CD4-positive, alpha-beta T cell treated with Interferon alpha-2 for 1 hour (primary cell): Measurements from ENCODE around the gene DOCK7.
"Not testable (repeated sequence)": the region's sequence is repeated elsewhere in the genome, so short reads cannot be mapped to it uniquely, and the experiment has no call there.

Experiments used
- DNase-seq, 2 donors: peaks; one replicate each; pipeline ENCODE4 v3.0.0-alpha.2; 2020 to 2022

The DOCK7 gene, protein sequence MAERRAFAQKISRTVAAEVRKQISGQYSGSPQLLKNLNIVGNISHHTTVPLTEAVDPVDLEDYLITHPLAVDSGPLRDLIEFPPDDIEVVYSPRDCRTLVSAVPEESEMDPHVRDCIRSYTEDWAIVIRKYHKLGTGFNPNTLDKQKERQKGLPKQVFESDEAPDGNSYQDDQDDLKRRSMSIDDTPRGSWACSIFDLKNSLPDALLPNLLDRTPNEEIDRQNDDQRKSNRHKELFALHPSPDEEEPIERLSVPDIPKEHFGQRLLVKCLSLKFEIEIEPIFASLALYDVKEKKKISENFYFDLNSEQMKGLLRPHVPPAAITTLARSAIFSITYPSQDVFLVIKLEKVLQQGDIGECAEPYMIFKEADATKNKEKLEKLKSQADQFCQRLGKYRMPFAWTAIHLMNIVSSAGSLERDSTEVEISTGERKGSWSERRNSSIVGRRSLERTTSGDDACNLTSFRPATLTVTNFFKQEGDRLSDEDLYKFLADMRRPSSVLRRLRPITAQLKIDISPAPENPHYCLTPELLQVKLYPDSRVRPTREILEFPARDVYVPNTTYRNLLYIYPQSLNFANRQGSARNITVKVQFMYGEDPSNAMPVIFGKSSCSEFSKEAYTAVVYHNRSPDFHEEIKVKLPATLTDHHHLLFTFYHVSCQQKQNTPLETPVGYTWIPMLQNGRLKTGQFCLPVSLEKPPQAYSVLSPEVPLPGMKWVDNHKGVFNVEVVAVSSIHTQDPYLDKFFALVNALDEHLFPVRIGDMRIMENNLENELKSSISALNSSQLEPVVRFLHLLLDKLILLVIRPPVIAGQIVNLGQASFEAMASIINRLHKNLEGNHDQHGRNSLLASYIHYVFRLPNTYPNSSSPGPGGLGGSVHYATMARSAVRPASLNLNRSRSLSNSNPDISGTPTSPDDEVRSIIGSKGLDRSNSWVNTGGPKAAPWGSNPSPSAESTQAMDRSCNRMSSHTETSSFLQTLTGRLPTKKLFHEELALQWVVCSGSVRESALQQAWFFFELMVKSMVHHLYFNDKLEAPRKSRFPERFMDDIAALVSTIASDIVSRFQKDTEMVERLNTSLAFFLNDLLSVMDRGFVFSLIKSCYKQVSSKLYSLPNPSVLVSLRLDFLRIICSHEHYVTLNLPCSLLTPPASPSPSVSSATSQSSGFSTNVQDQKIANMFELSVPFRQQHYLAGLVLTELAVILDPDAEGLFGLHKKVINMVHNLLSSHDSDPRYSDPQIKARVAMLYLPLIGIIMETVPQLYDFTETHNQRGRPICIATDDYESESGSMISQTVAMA (N-terminal part only)

GRCh38 chr1:62687903-62688686 is at the start of gene DOCK7:
TSS of gene DOCK7 (minus strand) at chr1:62688386. CDS start at chr1:62688264, 122 bp downstream.
- peak; percentile 31 to 55 for DNase-seq

- DNase-seq, result no peak
These were observed 47.4 kb upstream of the DOCK7 start for GRCh38 chr1:62735491-62736171.

GRCh38 chr1:62732331-62732730 is 44.1 kb upstream of the DOCK7 start:
- no peak for DNase-seq

DNA sequence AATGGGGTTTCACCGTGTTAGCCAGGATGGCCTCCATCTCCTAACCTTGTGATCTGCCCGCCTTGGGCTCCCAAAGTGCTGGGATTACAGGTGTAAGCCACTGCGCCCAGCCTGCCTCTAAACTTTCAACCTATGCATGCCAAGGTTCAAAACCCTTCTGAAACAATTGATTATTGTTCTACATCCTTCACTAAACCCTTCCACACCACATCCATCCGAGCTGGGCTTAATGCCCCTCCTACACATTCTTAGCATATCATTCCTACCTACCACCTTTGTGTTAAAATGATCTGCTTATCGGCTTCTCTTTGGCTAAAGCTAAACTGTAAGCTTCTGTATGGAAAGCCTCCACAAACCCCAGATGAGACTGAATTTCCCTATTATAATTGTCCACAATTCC is 40.8 kb upstream of the DOCK7 start:
- DNase-seq, result no peak

GRCh38 chr1:62727656-62728407 is 39.6 kb upstream of the DOCK7 start:
- DNase-seq, result no peak

- DNase-seq, result no peak
These were observed 37.8 kb upstream of the DOCK7 start for GRCh38 chr1:62726011-62726442.

GRCh38 chr1:62725255-62725654 is 37.1 kb upstream of the DOCK7 start:
- no peak for DNase-seq

- DNase-seq, result no peak
These were observed 36.2 kb upstream of the DOCK7 start for GRCh38 chr1:62724430-62724829.

DNA sequence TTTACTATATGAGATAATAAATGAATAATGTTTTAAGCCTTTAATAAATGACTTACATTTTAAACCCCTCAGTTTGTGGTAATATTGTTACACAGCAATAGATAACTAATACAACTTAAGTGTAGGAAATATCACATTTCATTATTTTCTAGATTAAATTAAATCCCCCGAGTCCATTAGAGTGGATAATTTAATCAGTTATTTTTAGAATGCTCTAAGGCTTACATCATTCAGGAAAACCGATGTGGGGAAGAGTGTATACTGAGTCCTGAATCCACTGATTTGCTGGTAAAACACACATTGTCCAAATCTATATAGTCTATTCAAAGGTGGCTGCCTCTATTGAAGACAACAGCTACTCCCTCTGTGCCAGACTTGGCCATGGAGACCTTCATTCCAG is 35.7 kb upstream of the DOCK7 start:
- no peak for DNase-seq

DNA sequence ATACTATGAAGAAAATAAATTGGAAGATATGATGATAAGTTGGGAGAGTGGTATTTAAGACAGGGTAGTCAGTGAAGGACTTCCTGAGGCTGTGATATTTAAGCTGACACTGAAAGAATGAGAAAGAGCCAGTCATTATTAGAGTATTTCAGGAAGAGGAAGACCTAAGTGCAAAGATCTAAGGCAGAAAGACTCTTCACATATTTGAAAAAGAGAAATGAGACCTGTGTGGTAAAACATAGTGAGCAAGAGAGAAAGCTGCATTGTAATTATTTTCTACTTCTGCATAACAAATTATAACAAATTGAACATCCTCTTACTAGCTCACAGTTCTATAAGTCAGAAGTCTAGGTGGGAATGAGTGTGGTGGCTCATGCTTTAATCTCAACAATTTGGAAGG is 34.6 kb upstream of the DOCK7 start:
- no peak for DNase-seq

DNA sequence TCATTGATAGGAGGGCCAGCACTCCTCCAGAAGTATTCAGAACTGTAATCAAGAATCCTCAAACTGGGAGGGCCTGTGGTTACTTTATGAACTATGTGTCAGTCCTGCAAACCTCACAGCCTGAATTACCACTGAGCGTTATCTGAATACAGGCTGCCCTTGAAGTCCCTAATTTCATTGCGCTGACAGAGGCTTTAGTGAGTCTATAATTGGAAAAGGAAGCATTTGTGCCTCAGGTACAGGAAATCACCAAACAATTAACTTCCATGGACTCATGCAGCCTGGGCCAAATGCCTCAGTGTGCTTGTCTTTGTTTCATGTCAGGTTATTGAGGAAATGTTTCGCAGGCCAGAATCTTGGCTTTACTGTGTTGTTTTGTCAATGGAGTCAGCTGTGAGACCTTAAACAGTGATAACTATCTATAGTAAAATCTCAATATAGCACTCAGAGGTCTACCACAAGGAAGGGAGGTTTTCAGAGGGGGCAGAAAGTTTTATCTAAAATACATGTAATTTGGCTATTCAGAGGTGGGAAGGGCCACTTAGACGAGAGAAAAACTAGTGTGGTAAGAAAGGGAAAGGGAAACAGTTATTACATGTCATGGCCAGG is 32.9 kb upstream of the DOCK7 start:
- DNase-seq, result no peak

- DNase-seq, result not testable (repeated sequence)
These were observed 30.2 kb upstream of the DOCK7 start for GRCh38 chr1:62718400-62718799.

DNA sequence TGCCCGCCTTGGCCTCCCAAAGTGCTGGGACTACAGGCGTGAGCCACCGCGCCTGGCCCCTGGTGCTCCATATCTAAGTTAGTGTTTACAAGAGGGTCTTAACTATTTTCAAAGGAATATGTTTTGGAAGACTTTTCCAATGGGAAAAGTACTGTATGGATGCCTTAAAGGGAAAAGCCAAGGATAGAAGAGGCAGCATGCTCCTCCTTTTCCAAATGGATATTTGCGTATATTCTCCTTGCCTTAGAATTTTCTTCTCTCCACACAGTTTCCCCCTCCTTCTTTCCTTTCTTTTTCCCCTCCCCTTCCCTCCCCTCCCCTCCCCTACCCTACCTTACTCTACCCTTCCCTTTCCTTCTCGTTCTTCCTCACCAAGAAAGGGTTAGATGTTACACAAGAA is 29.3 kb upstream of the DOCK7 start:
- no peak for DNase-seq

DNA sequence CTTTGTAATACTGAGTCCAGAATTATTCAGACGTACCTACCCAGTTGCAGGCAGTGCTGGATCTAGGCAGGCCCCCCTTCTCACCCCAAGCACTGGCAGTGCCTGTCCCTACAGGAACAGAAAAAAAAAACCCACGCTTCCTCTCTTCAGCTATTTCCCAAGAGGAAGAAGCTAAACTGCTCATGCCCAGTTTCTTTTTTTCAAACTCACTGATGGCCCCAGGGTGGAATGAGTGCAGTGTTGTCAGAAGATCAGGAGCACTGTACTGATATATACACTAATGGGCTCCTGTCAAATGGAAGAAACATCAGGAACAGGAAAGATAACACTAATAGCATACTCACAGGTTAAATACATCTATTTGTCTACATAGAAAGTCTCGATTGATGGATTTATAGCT is 28.2 kb upstream of the DOCK7 start:
- DNase-seq, result no peak

DNA sequence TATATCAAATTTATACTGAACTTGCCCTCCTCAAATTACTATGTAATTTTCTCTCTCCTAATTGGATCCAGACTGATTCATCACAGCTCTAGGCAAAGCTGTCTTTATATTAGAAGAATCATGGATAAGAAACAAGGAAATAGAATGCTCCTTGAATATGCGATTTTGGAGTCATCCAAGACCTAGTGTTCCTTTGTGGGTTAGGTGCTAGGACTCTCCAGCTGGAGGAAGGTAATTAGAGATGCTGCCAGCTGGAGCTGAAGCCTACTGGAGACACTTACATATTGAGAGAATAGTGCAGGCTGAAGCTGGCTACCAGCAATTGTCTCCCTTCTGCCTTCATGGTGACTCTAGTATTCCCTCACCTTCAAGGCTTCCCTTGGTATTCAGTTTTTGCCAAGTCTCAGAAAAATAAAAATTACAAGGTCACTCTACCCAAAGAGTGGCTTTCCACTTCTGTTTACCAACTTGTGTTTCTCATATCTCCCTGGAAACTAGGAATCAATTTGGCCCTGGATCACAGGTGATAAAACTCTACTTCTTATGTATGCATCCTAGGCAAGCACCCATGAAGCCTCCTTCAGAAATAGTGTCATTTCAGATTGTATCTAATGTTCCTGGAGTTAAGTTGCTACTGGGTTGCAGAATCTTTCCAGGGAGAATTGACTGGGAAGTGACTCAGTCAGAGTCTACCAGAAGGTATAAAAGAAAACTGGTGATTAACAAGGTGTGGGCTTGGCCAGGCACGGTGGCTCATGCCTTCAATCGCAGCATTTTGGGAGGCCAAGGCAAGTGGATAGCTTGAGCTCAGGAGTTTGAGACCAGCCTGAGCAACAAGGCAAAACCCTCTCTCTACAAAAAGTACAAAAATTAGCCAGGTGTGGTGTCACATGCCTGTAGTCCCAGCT is 24.4 kb upstream of the DOCK7 start:
- DNase-seq, result no peak

DNA sequence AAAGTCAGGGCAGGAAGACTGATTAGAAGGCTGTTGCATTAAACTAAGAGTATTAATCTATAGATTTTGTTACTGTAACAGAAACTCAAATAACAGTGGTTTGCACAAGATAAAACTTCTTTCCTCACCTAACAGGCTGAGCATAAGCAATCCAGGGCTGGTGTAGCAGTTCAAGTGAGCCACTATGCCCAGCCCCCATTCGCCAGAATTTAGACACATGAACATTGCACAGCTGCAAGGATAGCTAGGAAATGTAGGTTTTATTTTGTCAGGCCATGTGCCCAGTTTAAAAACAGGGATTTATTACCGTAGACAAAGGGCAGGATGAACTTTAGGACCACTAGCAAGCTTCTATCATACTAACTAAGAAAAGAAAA is 19.5 kb upstream of the DOCK7 start:
- no peak for DNase-seq

- no peak for DNase-seq
These were observed 19.0 kb upstream of the DOCK7 start for GRCh38 chr1:62706985-62707743.

GRCh38 chr1:62698161-62698560 is 10.0 kb upstream of the DOCK7 start:
- not testable (repeated sequence) for DNase-seq
